Rectal smooth muscle tissue (tissue), 1 donor: Measurements from ENCODE around the gene BPGM.

Source experiments
- H3K27ac ChIP-seq: one replicate; pipeline ENCODE4 v1.7.0; 2013; ENCODE audit warnings: low read depth, low read length, inconsistent platforms
- H3K27me3 ChIP-seq: one replicate; pipeline ENCODE4 v1.7.0; 2013; ENCODE audit warnings: low read length; ENCODE audit not compliant: control insufficient read depth, insufficient read depth
- H3K36me3 ChIP-seq: one replicate; pipeline ENCODE4 v1.7.0; 2013; ENCODE audit warnings: low read length; ENCODE audit not compliant: control insufficient read depth, insufficient read depth
- H3K4me1 ChIP-seq: one replicate; pipeline ENCODE4 v1.7.0; 2013; ENCODE audit warnings: low read length; ENCODE audit not compliant: control insufficient read depth, insufficient read depth
- H3K4me3 ChIP-seq: one replicate; pipeline ENCODE4 v1.7.0; 2013; ENCODE audit warnings: low read length
- H3K9ac ChIP-seq: one replicate; pipeline ENCODE4 v1.7.0; 2013; ENCODE audit warnings: low read length

Gene BPGM

GRCh38 chr7:134695321-134695860 is 48.7 kb downstream of the BPGM start:
- Histone ChIP-seq H3K9ac (no peak overlapping the region), H3K4me3 (no peak overlapping the region), H3K27ac (no peak overlapping the region), H3K4me1 (peaks cover 10% of the 10 kb centered on the region), H3K36me3 (no peaks in the 10 kb centered on the region), H3K27me3 (no peaks in the 10 kb centered on the region)

- H3K9ac ChIP-seq: no peak overlapping the region
- H3K27me3 ChIP-seq: no peaks in the 10 kb centered on the region
- no peak overlapping the region for H3K4me3 ChIP-seq
- no peak overlapping the region for H3K27ac ChIP-seq
- H3K36me3 ChIP-seq: no peaks in the 10 kb centered on the region
- H3K4me1 ChIP-seq: peaks cover 4% of the 10 kb centered on the region
Observed at GRCh38 chr7:134696261-134696660, 49.6 kb downstream of the BPGM start.

- Histone ChIP-seq H3K27me3 (no peaks in the 10 kb centered on the region), H3K36me3 (no peaks in the 10 kb centered on the region), H3K4me1 (peaks cover 4% of the 10 kb centered on the region), H3K9ac (no peak overlapping the region), H3K27ac (no peak overlapping the region), H3K4me3 (no peak overlapping the region)
Observed at GRCh38 chr7:134697205-134697886, 50.7 kb downstream of the BPGM start.

- H3K27me3 ChIP-seq: no peaks in the 10 kb centered on the region
- H3K9ac ChIP-seq: no peak overlapping the region
- H3K36me3 ChIP-seq: no peaks in the 10 kb centered on the region
- H3K27ac ChIP-seq: no peak overlapping the region
- peaks cover 5% of the 10 kb centered on the region for H3K4me1 ChIP-seq
- H3K4me3 ChIP-seq: no peak overlapping the region
Observed at GRCh38 chr7:134698481-134698880, 51.8 kb downstream of the BPGM start.

GRCh38 chr7:134699021-134699818 is 52.6 kb downstream of the BPGM start:
- no peak overlapping the region for H3K9ac ChIP-seq
- no peaks in the 10 kb centered on the region for H3K36me3 ChIP-seq
- H3K27me3 ChIP-seq: no peaks in the 10 kb centered on the region
- H3K4me3 ChIP-seq: no peak overlapping the region
- H3K4me1 ChIP-seq: peaks cover 8% of the 10 kb centered on the region
- H3K27ac ChIP-seq: no peak overlapping the region

GRCh38 chr7:134699899-134700298 is 53.2 kb downstream of the BPGM start:
- H3K27ac ChIP-seq: no peak overlapping the region
- no peak overlapping the region for H3K9ac ChIP-seq
- peaks cover 8% of the 10 kb centered on the region for H3K4me1 ChIP-seq
- no peak overlapping the region for H3K4me3 ChIP-seq
- H3K36me3 ChIP-seq: no peaks in the 10 kb centered on the region
- H3K27me3 ChIP-seq: no peaks in the 10 kb centered on the region

GRCh38 chr7:134701272-134701671 is 54.6 kb downstream of the BPGM start:
- Histone ChIP-seq H3K27me3 (no peaks in the 10 kb centered on the region), H3K4me1 (peaks cover 8% of the 10 kb centered on the region), H3K9ac (no peak overlapping the region), H3K27ac (no peak overlapping the region), H3K4me3 (no peak overlapping the region), H3K36me3 (no peaks in the 10 kb centered on the region)

- Histone ChIP-seq H3K9ac (no peak overlapping the region), H3K27ac (peak overlapping the region; percentile 44), H3K36me3 (no peaks in the 10 kb centered on the region), H3K4me3 (no peak overlapping the region), H3K27me3 (no peaks in the 10 kb centered on the region), H3K4me1 (peaks cover 8% of the 10 kb centered on the region)
Observed at GRCh38 chr7:134702366-134703240, 56.0 kb downstream of the BPGM start.

GRCh38 chr7:134703241-134703594 is 56.6 kb downstream of the BPGM start:
- no peak overlapping the region for H3K9ac ChIP-seq
- H3K4me1 ChIP-seq: peaks cover 8% of the 10 kb centered on the region
- no peaks in the 10 kb centered on the region for H3K27me3 ChIP-seq
- H3K4me3 ChIP-seq: no peak overlapping the region
- no peaks in the 10 kb centered on the region for H3K36me3 ChIP-seq
- peak overlapping the region; percentile 44 for H3K27ac ChIP-seq

- H3K36me3 ChIP-seq: no peaks in the 10 kb centered on the region
- H3K4me1 ChIP-seq: peaks cover 8% of the 10 kb centered on the region
- peak overlapping the region; percentile 44 for H3K27ac ChIP-seq
- H3K9ac ChIP-seq: no peak overlapping the region
- no peak overlapping the region for H3K4me3 ChIP-seq
- no peaks in the 10 kb centered on the region for H3K27me3 ChIP-seq
Observed at GRCh38 chr7:134703782-134704181, 57.1 kb downstream of the BPGM start.

- Histone ChIP-seq H3K4me3 (no peak overlapping the region), H3K4me1 (peaks cover 4% of the 10 kb centered on the region), H3K36me3 (no peaks in the 10 kb centered on the region), H3K27ac (no peak overlapping the region), H3K27me3 (no peaks in the 10 kb centered on the region), H3K9ac (no peak overlapping the region)
Observed at GRCh38 chr7:134704827-134705226, 58.2 kb downstream of the BPGM start.

GRCh38 chr7:134705716-134706115 is 59.1 kb downstream of the BPGM start:
- H3K9ac ChIP-seq: no peak overlapping the region
- peaks cover 4% of the 10 kb centered on the region for H3K4me1 ChIP-seq
- no peak overlapping the region for H3K27ac ChIP-seq

More at GRCh38 chr7:134705716-134706115, 59.1 kb downstream of the BPGM start:
- H3K27me3 ChIP-seq: no peaks in the 10 kb centered on the region
- no peak overlapping the region for H3K4me3 ChIP-seq
- H3K36me3 ChIP-seq: no peaks in the 10 kb centered on the region
